Stimulated activated CD4-positive, alpha-beta T cell treated with anti-CD3 and anti-CD28 coated beads, Interleukin-4, amount 100 ng/mL, for 24 hours (primary cell): ENCODE measurements around the gene ATP5F1E.

ENCODE experiments used
- DNase-seq: peaks from one replicate; pipeline ENCODE4 v3.0.0-alpha.2; 2020

Gene ATP5F1E

GRCh38 chr20:59032023-59032712, at the start of gene ATP5F1E:
TSS of gene ATP5F1E (minus strand) at chr20:59032335. CDS start at chr20:59032251, 84 bp downstream.
- peak; percentile 96 for DNase-seq

- DNase-seq = no peak
Observed at GRCh38 chr20:59081036-59081435, 48.9 kb upstream of the ATP5F1E start.

GRCh38 chr20:59078231-59078630, 46.1 kb upstream of the ATP5F1E start:
- DNase-seq = no peak

- no peak for DNase-seq
Observed at GRCh38 chr20:59077705-59078104, 45.6 kb upstream of the ATP5F1E start.

GRCh38 chr20:59075934-59076508, 43.9 kb upstream of the ATP5F1E start:
- no peak for DNase-seq

GRCh38 chr20:59074456-59074855, 42.3 kb upstream of the ATP5F1E start:
- DNase-seq = peak; percentile 29

GRCh38 chr20:59073582-59073981, 41.4 kb upstream of the ATP5F1E start:
- no peak for DNase-seq

- DNase-seq = no peak
Observed at GRCh38 chr20:59071216-59071615, 39.1 kb upstream of the ATP5F1E start.

GRCh38 chr20:59069026-59069425, 36.9 kb upstream of the ATP5F1E start:
- no peak for DNase-seq

GRCh38 chr20:59068534-59068933, 36.4 kb upstream of the ATP5F1E start:
- no peak for DNase-seq

GRCh38 chr20:59064214-59064722, 32.1 kb upstream of the ATP5F1E start:
- DNase-seq = no peak

GRCh38 chr20:59063358-59064213, 31.5 kb upstream of the ATP5F1E start:
- DNase-seq = no peak

- no peak for DNase-seq
Observed at GRCh38 chr20:59062081-59062480, 29.9 kb upstream of the ATP5F1E start.

GRCh38 chr20:59055302-59055701, 23.2 kb upstream of the ATP5F1E start:
- DNase-seq = no peak

GRCh38 chr20:59051666-59052185, 19.6 kb upstream of the ATP5F1E start:
- no peak for DNase-seq

- no peak for DNase-seq
Observed at GRCh38 chr20:59050437-59050836, 18.3 kb upstream of the ATP5F1E start.

- no peak for DNase-seq
Observed at GRCh38 chr20:59048681-59049030, 16.5 kb upstream of the ATP5F1E start.

- peak; percentile 20 for DNase-seq
Observed at GRCh38 chr20:59047938-59048680, 16.0 kb upstream of the ATP5F1E start.

- DNase-seq = no peak
Observed at GRCh38 chr20:59046862-59047261, 14.7 kb upstream of the ATP5F1E start.

GRCh38 chr20:59044796-59045195, 12.7 kb upstream of the ATP5F1E start:
- DNase-seq = no peak

- DNase-seq = no peak
Observed at GRCh38 chr20:59044295-59044694, 12.2 kb upstream of the ATP5F1E start.

- DNase-seq = no peak
Observed at GRCh38 chr20:59043698-59044097, 11.6 kb upstream of the ATP5F1E start.
